MCF 10A (cell line): ENCODE results near the gene RNPEP. TPM values are rescaled to one million over a fixed set of nuclear protein-coding genes. Genes with fewer than 3 reads are reported as not detected.

Experiments used
- Bru-seq: library from RNA; stranded (reverse); fragments of 400-500 nt; gene quantifications from one replicate; lab custom pipeline; 2021; lab: Mats Ljungman, UMichigan
- BruChase-seq, 2 experiments: library from RNA; stranded (reverse); fragments of 400-500 nt; gene quantifications; one replicate each; lab custom pipeline; 2021; lab: Mats Ljungman, UMichigan
- BruUV-seq: library from RNA; stranded (reverse); fragments of 400-500 nt; replicated peaks from 2 replicates; lab custom pipeline; 2021; lab: Mats Ljungman, UMichigan
- CTCF ChIA-PET: fragments of 300-600 bp; sonication (Branson Sonifier 250); formaldehyde crosslinking; extraction: SDS; loops from one replicate; lab custom pipeline; 2021; ENCODE audit warnings: antibody characterized with exemption, inconsistent platforms; lab: Yijun Ruan, JAX
- POLR2A ChIA-PET: fragments of 300-600, 350-650 bp; sonication (Branson Sonifier 250); formaldehyde crosslinking; extraction: SDS; loops from one replicate; lab custom pipeline; 2020; ENCODE audit warnings: antibody characterized with exemption, inconsistent platforms; lab: Yijun Ruan, JAX
- DNase-seq: peaks from one replicate; pipeline ENCODE4 v3.0.0-alpha.2; 2018; ENCODE audit not compliant: unreplicated experiment
- H3K27ac Mint-ChIP-seq: one replicate; pipeline ENCODE4 v1.8.0; 2022; ENCODE audit warnings: mild to moderate bottlenecking, low read depth, mixed read lengths; ENCODE audit not compliant: unreplicated experiment
- H3K27me3 Mint-ChIP-seq: one replicate; pipeline ENCODE4 v1.8.0; 2022; ENCODE audit warnings: mixed read lengths; ENCODE audit not compliant: insufficient read depth, unreplicated experiment
- H3K36me3 Mint-ChIP-seq: one replicate; pipeline ENCODE4 v1.8.0; 2022; ENCODE audit warnings: mild to moderate bottlenecking, moderate library complexity, mixed read lengths; ENCODE audit not compliant: insufficient read depth, unreplicated experiment
- H3K4me1 Mint-ChIP-seq: one replicate; pipeline ENCODE4 v1.8.0; 2022; ENCODE audit warnings: mixed read lengths; ENCODE audit not compliant: insufficient read depth, unreplicated experiment
- H3K4me3 Mint-ChIP-seq: one replicate; pipeline ENCODE4 v1.8.0; 2022; ENCODE audit warnings: mild to moderate bottlenecking, moderate library complexity, mixed read lengths; ENCODE audit not compliant: unreplicated experiment
- H3K9me3 Mint-ChIP-seq: one replicate; pipeline ENCODE4 v1.8.0; 2022; ENCODE audit warnings: mixed read lengths; ENCODE audit not compliant: unreplicated experiment
- intact Hi-C: fragments of 100-400 bp; cut with micrococcal nuclease; formaldehyde crosslinking; loops from 2 replicates; pipeline ENCODE4 v1.14.1; 2022
- long read RNA-seq: library from polyadenylated mRNA; stranded (forward); transcript quantifications from one replicate; pipeline ENCODE4 v2.0.0, GENCODE V29; 2022
- total RNA-seq: library from RNA; stranded (reverse); gene quantifications from 2 replicates; pipeline ENCODE4 v1.2.3, GENCODE V29; 2022
- TF ChIP-seq, protein P1 (sequence below): fragments of 200-600 bp; IDR thresholded peaks from one replicate; pipeline ENCODE4 v1.8.0; 2022; ENCODE audit warnings: antibody characterized with exemption, mild to moderate bottlenecking; ENCODE audit not compliant: unreplicated experiment

The RNPEP gene, protein sequence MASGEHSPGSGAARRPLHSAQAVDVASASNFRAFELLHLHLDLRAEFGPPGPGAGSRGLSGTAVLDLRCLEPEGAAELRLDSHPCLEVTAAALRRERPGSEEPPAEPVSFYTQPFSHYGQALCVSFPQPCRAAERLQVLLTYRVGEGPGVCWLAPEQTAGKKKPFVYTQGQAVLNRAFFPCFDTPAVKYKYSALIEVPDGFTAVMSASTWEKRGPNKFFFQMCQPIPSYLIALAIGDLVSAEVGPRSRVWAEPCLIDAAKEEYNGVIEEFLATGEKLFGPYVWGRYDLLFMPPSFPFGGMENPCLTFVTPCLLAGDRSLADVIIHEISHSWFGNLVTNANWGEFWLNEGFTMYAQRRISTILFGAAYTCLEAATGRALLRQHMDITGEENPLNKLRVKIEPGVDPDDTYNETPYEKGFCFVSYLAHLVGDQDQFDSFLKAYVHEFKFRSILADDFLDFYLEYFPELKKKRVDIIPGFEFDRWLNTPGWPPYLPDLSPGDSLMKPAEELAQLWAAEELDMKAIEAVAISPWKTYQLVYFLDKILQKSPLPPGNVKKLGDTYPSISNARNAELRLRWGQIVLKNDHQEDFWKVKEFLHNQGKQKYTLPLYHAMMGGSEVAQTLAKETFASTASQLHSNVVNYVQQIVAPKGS
- total RNA-seq: 147 and 155 TPM in 2 replicates
- Bru-seq, nascent RNA: percentile 86 among the genes with signal in this experiment
- BruChase-seq, experiment 1, labeled RNA remaining after a 6-hour chase: percentile 89 among the genes with signal in this experiment
- BruChase-seq, experiment 2, labeled RNA remaining after a 2-hour chase: percentile 90 among the genes with signal in this experiment
- long read RNA-seq, transcript RNPEP-201 (11 exons, 2,427 nt): major isoform, 540 of 628 reads
- long read RNA-seq, partial matches to known transcripts: 18 of 628 reads
- long read RNA-seq, other reads (novel, unspliced or antisense): 68 of 628 reads

DNA sequence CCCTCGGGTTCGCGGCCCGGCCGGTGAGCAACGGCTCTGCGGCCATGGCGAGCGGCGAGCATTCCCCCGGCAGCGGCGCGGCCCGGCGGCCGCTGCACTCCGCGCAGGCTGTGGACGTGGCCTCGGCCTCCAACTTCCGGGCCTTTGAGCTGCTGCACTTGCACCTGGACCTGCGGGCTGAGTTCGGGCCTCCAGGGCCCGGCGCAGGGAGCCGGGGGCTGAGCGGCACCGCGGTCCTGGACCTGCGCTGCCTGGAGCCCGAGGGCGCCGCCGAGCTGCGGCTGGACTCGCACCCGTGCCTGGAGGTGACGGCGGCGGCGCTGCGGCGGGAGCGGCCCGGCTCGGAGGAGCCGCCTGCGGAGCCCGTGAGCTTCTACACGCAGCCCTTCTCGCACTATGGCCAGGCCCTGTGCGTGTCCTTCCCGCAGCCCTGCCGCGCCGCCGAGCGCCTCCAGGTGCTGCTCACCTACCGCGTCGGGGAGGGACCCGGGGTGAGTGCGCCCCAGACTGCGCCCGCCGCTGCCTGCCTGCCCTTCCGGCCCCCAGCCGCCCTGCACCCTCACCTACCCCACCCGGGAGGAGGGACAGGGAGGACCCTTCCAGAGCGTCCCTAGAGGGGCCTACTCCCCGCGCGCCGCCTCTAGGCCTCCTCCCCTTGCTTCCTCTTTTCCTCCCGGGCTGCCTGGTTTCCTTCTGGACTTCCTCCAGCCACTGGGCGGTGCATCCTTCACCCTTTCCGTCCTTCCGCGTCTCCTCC is at the start of gene RNPEP:
Gene RNPEP, plus strand, starts transcription at position 26 of the 757 bp plus-strand sequence. Its CDS starts 19 bp downstream, at position 45.
- no TSS peak for BruUV-seq
- no peaks in the 10 kb centered on the region for H3K9me3 Mint-ChIP-seq
- H3K27me3 Mint-ChIP-seq: no peaks in the 10 kb centered on the region
- peaks cover 18% of the 10 kb centered on the region for H3K36me3 Mint-ChIP-seq
- ChIA-PET CTCF (interaction anchor here (0.5 to 7.1 kb wide), 22 partner anchors 9 to 590 kb away, joined by 3 to 71 read pairs (median 5); no protein-coding TSS in a partner anchor), POLR2A (interaction anchor here (0.5 to 6.9 kb wide), 27 partner anchors 9 to 513 kb away, joined by 3 to 72 read pairs (median 5); partner anchors contain the start of genes ARL8A, PHLDA3, SHISA4 and TIMM17A)
- H3K27ac Mint-ChIP-seq: peak within 1 kb of the TSS; percentile 66
- peaks cover 24% of the 10 kb centered on the region for H3K4me1 Mint-ChIP-seq
- peak within 1 kb of the TSS; percentile 90 for H3K4me3 Mint-ChIP-seq
- TF ChIP-seq, protein P1, sequence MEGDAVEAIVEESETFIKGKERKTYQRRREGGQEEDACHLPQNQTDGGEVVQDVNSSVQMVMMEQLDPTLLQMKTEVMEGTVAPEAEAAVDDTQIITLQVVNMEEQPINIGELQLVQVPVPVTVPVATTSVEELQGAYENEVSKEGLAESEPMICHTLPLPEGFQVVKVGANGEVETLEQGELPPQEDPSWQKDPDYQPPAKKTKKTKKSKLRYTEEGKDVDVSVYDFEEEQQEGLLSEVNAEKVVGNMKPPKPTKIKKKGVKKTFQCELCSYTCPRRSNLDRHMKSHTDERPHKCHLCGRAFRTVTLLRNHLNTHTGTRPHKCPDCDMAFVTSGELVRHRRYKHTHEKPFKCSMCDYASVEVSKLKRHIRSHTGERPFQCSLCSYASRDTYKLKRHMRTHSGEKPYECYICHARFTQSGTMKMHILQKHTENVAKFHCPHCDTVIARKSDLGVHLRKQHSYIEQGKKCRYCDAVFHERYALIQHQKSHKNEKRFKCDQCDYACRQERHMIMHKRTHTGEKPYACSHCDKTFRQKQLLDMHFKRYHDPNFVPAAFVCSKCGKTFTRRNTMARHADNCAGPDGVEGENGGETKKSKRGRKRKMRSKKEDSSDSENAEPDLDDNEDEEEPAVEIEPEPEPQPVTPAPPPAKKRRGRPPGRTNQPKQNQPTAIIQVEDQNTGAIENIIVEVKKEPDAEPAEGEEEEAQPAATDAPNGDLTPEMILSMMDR: peak; percentile 30
- intact Hi-C loops: no loop called here
- peak; percentile 94 for DNase-seq

DNA sequence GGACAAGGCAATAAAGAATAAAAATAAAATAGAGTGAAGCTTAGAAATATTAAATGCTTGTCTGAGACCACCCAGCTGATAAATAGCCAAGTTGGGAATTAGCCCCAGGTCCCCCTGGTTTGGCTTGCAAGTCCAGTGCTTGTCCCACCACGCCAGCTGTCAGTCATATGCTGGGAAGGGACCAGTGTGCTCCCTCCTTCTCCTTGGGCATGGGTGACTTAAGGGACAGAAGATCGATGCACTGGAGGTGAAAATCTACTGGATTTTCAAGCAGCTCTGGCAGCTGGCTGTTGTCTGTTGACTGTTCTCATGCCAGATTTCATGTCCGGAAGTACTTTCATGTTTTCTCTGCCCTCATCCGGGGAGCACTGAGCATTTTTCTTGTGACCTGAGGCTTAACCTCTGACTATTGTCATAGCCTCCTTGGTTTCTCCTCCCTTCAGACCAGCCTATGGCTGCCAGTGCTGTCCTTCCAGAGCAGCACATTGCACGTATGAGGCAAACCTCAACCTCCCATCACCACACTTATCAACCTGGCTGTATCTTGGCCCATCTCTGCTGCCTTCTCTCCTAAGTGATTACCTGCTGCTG is 48.5 kb upstream of the RNPEP start:
- peak; percentile 37 for DNase-seq
- H3K9me3 Mint-ChIP-seq: no peaks in the 10 kb centered on the region
- H3K27ac Mint-ChIP-seq: no peak overlapping the region
- H3K36me3 Mint-ChIP-seq: no peaks in the 10 kb centered on the region
- intact Hi-C loops: no loop called here
- H3K4me1 Mint-ChIP-seq: peaks cover 12% of the 10 kb centered on the region
- no peak overlapping the region for H3K4me3 Mint-ChIP-seq
- CTCF ChIA-PET: interaction anchor here (0.9 to 1.0 kb wide), 2 partner anchors 8 to 38 kb away, joined by 3 to 6 read pairs; no protein-coding TSS in a partner anchor
- H3K27me3 Mint-ChIP-seq: no peaks in the 10 kb centered on the region
- BruUV-seq: no TSS peak
- POLR2A ChIA-PET: interaction anchor here (0.6 to 0.7 kb wide), 2 partner anchors 15 to 89 kb away, joined by 3 read pairs; no protein-coding TSS in a partner anchor
- TF ChIP-seq, protein P1: no peak

DNA sequence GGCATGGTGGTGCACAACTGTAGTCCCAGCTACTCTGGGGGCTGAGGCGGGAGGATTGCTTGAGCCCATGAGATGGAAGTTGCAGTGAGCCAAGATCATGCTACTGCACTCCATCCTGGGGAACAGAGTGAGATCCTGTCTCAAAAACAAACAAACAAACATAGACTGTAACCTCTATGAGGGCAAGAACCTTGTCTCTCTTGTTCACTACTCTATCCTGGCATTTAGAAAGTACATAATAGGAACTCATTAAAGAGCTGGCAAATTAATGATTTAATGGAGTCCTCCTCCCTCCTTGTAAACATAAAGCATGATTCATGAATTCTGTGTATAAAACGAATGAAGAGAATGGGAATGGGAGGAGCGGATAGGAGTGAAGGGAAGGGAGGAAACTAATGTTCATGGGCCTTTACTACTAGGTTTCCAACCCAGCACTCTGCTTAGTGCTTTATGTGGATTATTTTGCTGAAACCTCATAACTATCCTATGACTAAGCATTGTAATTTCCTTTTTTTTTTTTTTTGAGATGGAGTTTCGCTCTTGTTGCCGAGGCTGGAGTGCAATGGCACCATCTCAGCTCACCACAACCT is 44.7 kb upstream of the RNPEP start:
- Mint-ChIP-seq H3K27me3 (no peaks in the 10 kb centered on the region), H3K36me3 (no peaks in the 10 kb centered on the region), H3K9me3 (no peaks in the 10 kb centered on the region), H3K27ac (peak overlapping the region; percentile 43), H3K4me3 (no peak overlapping the region), H3K4me1 (peaks cover 12% of the 10 kb centered on the region)
- TF ChIP-seq, protein P1: no peak
- DNase-seq: peak; percentile 53
- intact Hi-C loops: no loop called here
- POLR2A ChIA-PET: interaction anchor here (0.6 to 2.2 kb wide), 6 partner anchors 9 to 887 kb away, joined by 3 to 10 read pairs (median 4); partner anchors contain the start of genes LMOD1 and TIMM17A
- no TSS peak for BruUV-seq
- CTCF ChIA-PET: interaction anchor here (0.6 to 3.0 kb wide), 7 partner anchors 20 to 290 kb away, joined by 3 to 23 read pairs (median 4); no protein-coding TSS in a partner anchor
